ENCODE measurements around the gene PTDSS2.
A peak's percentile ranks its signal among the peaks of the same experiment; 100 is the strongest.
"Not testable (repeated sequence)": the region's sequence is repeated elsewhere in the genome, so short reads cannot be mapped to it uniquely, and the experiment has no call there.

PTDSS2 gene

GRCh38 chr11:414318-414857 lies 35.7 kb upstream of the PTDSS2 start:
- no peak for DNase-seq

- DNase-seq: no peak
Observed at GRCh38 chr11:415640-416041, 34.4 kb upstream of the PTDSS2 start.

GRCh38 chr11:416051-416756 lies 33.9 kb upstream of the PTDSS2 start:
- DNase-seq: peak; percentile 37

GRCh38 chr11:416757-417621 lies 33.1 kb upstream of the PTDSS2 start:
- peak; percentile 87 for DNase-seq

- no peak for DNase-seq
Observed at GRCh38 chr11:417652-418342, 32.3 kb upstream of the PTDSS2 start.

GRCh38 chr11:418343-419247 lies 31.5 kb upstream of the PTDSS2 start:
- DNase-seq: no peak

GRCh38 chr11:419248-420005 lies 30.7 kb upstream of the PTDSS2 start:
- no peak for DNase-seq

- DNase-seq: no peak
Observed at GRCh38 chr11:420054-420910, 29.8 kb upstream of the PTDSS2 start.

- no peak for DNase-seq
Observed at GRCh38 chr11:420911-421321, 29.2 kb upstream of the PTDSS2 start.

GRCh38 chr11:422249-422656 lies 27.8 kb upstream of the PTDSS2 start:
- no peak for DNase-seq

GRCh38 chr11:424232-424631 lies 25.8 kb upstream of the PTDSS2 start:
- no peak for DNase-seq

- DNase-seq: not testable (repeated sequence)
Observed at GRCh38 chr11:424766-425165, 25.3 kb upstream of the PTDSS2 start.

- DNase-seq: no peak
Observed at GRCh38 chr11:425301-425700, 24.8 kb upstream of the PTDSS2 start.

GRCh38 chr11:426851-427250 lies 23.2 kb upstream of the PTDSS2 start:
- DNase-seq: no peak

GRCh38 chr11:428295-428694 lies 21.8 kb upstream of the PTDSS2 start:
- DNase-seq: no peak

GRCh38 chr11:429391-429790 lies 20.7 kb upstream of the PTDSS2 start:
- DNase-seq: no peak

GRCh38 chr11:429931-430456 lies 20.1 kb upstream of the PTDSS2 start:
- DNase-seq: no peak

- DNase-seq: no peak
Observed at GRCh38 chr11:431921-432320, 18.2 kb upstream of the PTDSS2 start.

GRCh38 chr11:432501-433100 lies 17.5 kb upstream of the PTDSS2 start:
- no peak for DNase-seq

- no peak for DNase-seq
Observed at GRCh38 chr11:433111-433510, 17.0 kb upstream of the PTDSS2 start.
